Calu3 (cell line): Measurements from ENCODE around the gene KIF20A. TPM values are rescaled to one million over a fixed set of nuclear protein-coding genes. Genes with fewer than 3 reads are reported as not detected.

Experiments used
- BruUV-seq: library from RNA; stranded (reverse); fragments of 400-500 nt; replicated peaks from 2 replicates; lab custom pipeline; 2021; lab: Mats Ljungman, UMichigan
- CTCF ChIA-PET: fragments of 300-600 bp; sonication (Branson Sonifier 250); formaldehyde crosslinking; loops from one replicate; lab custom pipeline; 2022; ENCODE audit warnings: antibody characterized with exemption; lab: Charles Lee
- DNase-seq: peaks from one replicate; pipeline ENCODE4 v3.0.0; 2022
- H3K27ac Mint-ChIP-seq: one replicate; pipeline ENCODE4 v1.8.0; 2022; ENCODE audit warnings: mixed read lengths; ENCODE audit not compliant: unreplicated experiment
- H3K27me3 Mint-ChIP-seq: one replicate; pipeline ENCODE4 v1.8.0; 2022; ENCODE audit warnings: mixed read lengths; ENCODE audit not compliant: unreplicated experiment
- H3K36me3 Mint-ChIP-seq: one replicate; pipeline ENCODE4 v1.8.0; 2022; ENCODE audit warnings: mild to moderate bottlenecking, moderate library complexity, mixed read lengths; ENCODE audit not compliant: insufficient read depth, unreplicated experiment
- H3K4me1 Mint-ChIP-seq: one replicate; pipeline ENCODE4 v1.8.0; 2022; ENCODE audit warnings: mild to moderate bottlenecking, low read depth, mixed read lengths; ENCODE audit not compliant: unreplicated experiment
- H3K4me3 Mint-ChIP-seq: one replicate; pipeline ENCODE4 v1.8.0; 2022; ENCODE audit warnings: mild to moderate bottlenecking, low read depth, moderate library complexity, mixed read lengths; ENCODE audit not compliant: unreplicated experiment
- H3K9me3 Mint-ChIP-seq: one replicate; pipeline ENCODE4 v1.8.0; 2022; ENCODE audit warnings: low read depth, mixed read lengths; ENCODE audit not compliant: unreplicated experiment
- CTCF ChIP-seq: fragments of 200-600 bp; IDR thresholded peaks from one replicate; pipeline ENCODE4 v1.8.0; 2022; ENCODE audit warnings: antibody characterized with exemption; ENCODE audit not compliant: unreplicated experiment
- intact Hi-C: fragments of 100-400 bp; cut with micrococcal nuclease; formaldehyde crosslinking; loops from one replicate; pipeline ENCODE4 v1.10.0; 2022; ENCODE audit not compliant: unreplicated experiment
- total RNA-seq: library from RNA; stranded (reverse); gene quantifications from 2 replicates; pipeline ENCODE4 v1.2.3, GENCODE V29; 2022

KIF20A gene
- total RNA-seq, 1 experiment from 2014 or later: 68.9 TPM

DNA sequence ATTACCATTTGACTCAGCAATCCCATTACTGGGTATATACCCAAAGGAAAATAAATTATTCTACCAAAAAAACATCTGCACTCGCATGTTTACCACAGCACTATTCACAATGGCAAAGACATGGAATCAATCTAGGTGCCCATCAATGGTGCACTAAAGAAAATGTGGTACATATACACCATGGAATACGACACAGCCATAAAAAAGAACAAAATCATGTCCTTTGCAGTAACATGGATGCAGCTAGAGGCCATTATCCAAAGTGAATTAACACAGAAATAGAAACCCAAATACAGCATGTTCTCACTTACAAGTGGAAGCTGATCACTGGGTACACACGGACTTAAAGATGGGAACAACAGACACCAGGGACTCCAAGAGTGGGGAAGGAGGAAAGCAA, 32.1 kb downstream of the KIF20A start:
- no peak overlapping the region for H3K4me3 Mint-ChIP-seq
- TF ChIP-seq CTCF: no peak
- no peaks in the 10 kb centered on the region for H3K27me3 Mint-ChIP-seq
- no TSS peak for BruUV-seq
- no peaks in the 10 kb centered on the region for H3K9me3 Mint-ChIP-seq
- peaks cover 40% of the 10 kb centered on the region for H3K36me3 Mint-ChIP-seq
- DNase-seq: no peak
- H3K4me1 Mint-ChIP-seq: peaks cover 19% of the 10 kb centered on the region
- no peak overlapping the region for H3K27ac Mint-ChIP-seq
- CTCF ChIA-PET: no interaction called here
- intact Hi-C loops: no loop called here

GRCh38 chr5:138212828-138213160, 33.9 kb downstream of the KIF20A start:
- Mint-ChIP-seq H3K4me1 (peaks cover 19% of the 10 kb centered on the region), H3K36me3 (peaks cover 29% of the 10 kb centered on the region), H3K27me3 (no peaks in the 10 kb centered on the region), H3K4me3 (peak overlapping the region; percentile 99), H3K9me3 (no peaks in the 10 kb centered on the region), H3K27ac (peak overlapping the region; percentile 99)
- TF ChIP-seq CTCF: no peak
- CTCF ChIA-PET: interaction anchor here (0.9 to 1.9 kb wide), 4 partner anchors 26 to 140 kb away, joined by 3 to 5 read pairs (median 3); partner anchors contain the start of gene KDM3B
- peak; percentile 7 for DNase-seq
- BruUV-seq: TSS peak; percentile 65
- intact Hi-C loops: loop anchor here (1.0 kb wide), 2 partner anchors 34 to 71 kb away; partner anchors contain the start of gene BRD8

GRCh38 chr5:138213161-138214029, 34.5 kb downstream of the KIF20A start, which contains the start of gene CDC23:
TSS of gene CDC23 (minus strand) at chr5:138213323. CDS start at chr5:138213312, 11 bp downstream.
- intact Hi-C loops: loop anchor here (1.0 kb wide), 2 partner anchors 35 to 70 kb away; partner anchors contain the start of gene BRD8
- Mint-ChIP-seq H3K36me3 (peaks cover 23% of the 10 kb centered on the region), H3K27me3 (no peaks in the 10 kb centered on the region), H3K4me3 (peak within 1 kb of the TSS; percentile 99), H3K9me3 (no peaks in the 10 kb centered on the region), H3K27ac (peak within 1 kb of the TSS; percentile 99), H3K4me1 (peaks cover 19% of the 10 kb centered on the region)
- TF ChIP-seq CTCF: no peak
- CTCF ChIA-PET: interaction anchor here (0.5 to 1.9 kb wide), 12 partner anchors 26 to 284 kb away, joined by 3 to 5 read pairs (median 3); partner anchors contain the start of gene KDM3B
- DNase-seq: peak; percentile 95
- no TSS peak for BruUV-seq

DNA sequence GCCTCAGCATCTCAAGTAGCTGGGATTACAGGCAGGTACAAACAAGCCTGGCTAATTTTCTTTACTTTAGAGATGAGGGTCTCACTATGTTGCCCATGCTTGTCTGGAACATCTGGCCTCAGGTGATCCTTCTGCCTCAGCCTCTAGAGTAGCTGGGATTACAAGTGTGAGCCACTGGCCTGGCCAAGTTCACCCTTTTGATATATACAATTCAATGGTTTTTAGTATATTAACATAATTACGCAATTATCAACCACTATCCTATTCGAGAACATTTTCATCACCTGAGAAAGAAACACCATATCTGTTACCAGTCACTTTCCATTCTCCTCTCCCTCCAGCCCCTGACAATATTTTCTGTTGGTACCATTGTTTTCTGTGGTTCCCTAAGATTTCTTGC, 37.9 kb downstream of the KIF20A start:
- no peaks in the 10 kb centered on the region for H3K27me3 Mint-ChIP-seq
- CTCF ChIA-PET: no interaction called here
- no peak for DNase-seq
- peaks cover 16% of the 10 kb centered on the region for H3K36me3 Mint-ChIP-seq
- peaks cover 2% of the 10 kb centered on the region for H3K9me3 Mint-ChIP-seq
- no TSS peak for BruUV-seq
- intact Hi-C loops: no loop called here
- no peak overlapping the region for H3K4me3 Mint-ChIP-seq
- TF ChIP-seq CTCF: no peak
- H3K4me1 Mint-ChIP-seq: peaks cover 11% of the 10 kb centered on the region
- H3K27ac Mint-ChIP-seq: no peak overlapping the region
